ENCODE data around the gene DOLPP1. TPM values are rescaled to one million over a fixed set of nuclear protein-coding genes. Genes with fewer than 3 reads are reported as not detected.

Gene DOLPP1
- total and polyA plus RNA-seq, 2 of the 13 experiments (the other 11 are each of a cell fraction or from before 2014, with no cell fraction given), result 21.0 to 34.1 TPM

DNA sequence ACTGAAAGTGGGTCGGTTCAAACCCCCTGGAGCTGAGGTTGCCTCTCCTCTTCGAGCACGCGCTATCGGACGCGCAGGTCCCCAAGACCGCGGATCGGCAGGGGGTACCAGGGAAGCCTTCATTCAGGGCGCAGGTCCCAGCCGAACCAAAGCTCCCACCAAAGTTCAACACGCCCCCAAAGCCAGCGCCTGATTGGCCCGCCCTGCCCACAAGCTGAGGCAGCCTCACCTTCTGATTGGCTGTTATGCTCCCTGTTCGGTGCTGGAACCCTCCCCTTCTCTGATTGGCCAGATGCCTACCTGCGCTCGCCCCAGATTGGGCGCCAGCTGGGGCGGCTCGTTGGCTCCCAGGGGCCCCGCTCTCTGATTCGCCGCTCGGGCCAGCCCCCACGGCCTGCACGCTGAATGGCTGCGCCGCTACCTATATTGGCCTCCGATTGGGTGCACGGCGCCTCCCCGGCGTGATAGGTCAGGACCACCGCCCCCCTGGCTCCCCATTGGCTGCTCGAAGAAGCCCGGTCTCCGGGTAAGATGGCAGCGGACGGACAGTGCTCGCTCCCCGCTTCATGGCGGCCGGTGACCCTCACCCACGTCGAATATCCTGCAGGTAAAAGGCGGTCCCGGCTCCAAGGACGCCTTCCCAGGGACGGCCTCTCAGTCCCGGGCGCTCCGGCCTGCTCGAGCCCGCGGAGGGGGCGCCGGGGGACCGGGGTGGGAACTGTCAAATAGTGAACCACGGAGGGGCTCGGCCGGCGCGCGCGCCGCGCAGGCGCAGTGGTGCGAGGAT is at the start of gene DOLPP1 (continued):
- no peak for TF ChIP-seq ARNT (IDR thresholded peaks at IDR 0.05)
- TF ChIP-seq EEA1 (CRISPR knock-in tag; IDR thresholded peaks at IDR 0.05; ENCODE audit: borderline replicate concordance), result no peak
- TF ChIP-seq, protein P1, sequence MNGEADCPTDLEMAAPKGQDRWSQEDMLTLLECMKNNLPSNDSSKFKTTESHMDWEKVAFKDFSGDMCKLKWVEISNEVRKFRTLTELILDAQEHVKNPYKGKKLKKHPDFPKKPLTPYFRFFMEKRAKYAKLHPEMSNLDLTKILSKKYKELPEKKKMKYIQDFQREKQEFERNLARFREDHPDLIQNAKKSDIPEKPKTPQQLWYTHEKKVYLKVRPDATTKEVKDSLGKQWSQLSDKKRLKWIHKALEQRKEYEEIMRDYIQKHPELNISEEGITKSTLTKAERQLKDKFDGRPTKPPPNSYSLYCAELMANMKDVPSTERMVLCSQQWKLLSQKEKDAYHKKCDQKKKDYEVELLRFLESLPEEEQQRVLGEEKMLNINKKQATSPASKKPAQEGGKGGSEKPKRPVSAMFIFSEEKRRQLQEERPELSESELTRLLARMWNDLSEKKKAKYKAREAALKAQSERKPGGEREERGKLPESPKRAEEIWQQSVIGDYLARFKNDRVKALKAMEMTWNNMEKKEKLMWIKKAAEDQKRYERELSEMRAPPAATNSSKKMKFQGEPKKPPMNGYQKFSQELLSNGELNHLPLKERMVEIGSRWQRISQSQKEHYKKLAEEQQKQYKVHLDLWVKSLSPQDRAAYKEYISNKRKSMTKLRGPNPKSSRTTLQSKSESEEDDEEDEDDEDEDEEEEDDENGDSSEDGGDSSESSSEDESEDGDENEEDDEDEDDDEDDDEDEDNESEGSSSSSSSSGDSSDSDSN (CRISPR knock-in tag; IDR thresholded peaks at IDR 0.05), result no peak
- TF ChIP-seq, protein P2, sequence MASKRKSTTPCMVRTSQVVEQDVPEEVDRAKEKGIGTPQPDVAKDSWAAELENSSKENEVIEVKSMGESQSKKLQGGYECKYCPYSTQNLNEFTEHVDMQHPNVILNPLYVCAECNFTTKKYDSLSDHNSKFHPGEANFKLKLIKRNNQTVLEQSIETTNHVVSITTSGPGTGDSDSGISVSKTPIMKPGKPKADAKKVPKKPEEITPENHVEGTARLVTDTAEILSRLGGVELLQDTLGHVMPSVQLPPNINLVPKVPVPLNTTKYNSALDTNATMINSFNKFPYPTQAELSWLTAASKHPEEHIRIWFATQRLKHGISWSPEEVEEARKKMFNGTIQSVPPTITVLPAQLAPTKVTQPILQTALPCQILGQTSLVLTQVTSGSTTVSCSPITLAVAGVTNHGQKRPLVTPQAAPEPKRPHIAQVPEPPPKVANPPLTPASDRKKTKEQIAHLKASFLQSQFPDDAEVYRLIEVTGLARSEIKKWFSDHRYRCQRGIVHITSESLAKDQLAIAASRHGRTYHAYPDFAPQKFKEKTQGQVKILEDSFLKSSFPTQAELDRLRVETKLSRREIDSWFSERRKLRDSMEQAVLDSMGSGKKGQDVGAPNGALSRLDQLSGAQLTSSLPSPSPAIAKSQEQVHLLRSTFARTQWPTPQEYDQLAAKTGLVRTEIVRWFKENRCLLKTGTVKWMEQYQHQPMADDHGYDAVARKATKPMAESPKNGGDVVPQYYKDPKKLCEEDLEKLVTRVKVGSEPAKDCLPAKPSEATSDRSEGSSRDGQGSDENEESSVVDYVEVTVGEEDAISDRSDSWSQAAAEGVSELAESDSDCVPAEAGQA (IDR thresholded peaks at IDR 0.05; ENCODE audit: low read depth), result peak; percentile 76
- TF ChIP-seq, protein P2 (CRISPR knock-in tag; IDR thresholded peaks at IDR 0.05; ENCODE audit: borderline replicate concordance), result no peak
- no peak for TF ChIP-seq MTA1 (CRISPR knock-in tag; IDR thresholded peaks at IDR 0.05; ENCODE audit: borderline replicate concordance)
- TF ChIP-seq MZF1 (CRISPR knock-in tag; IDR thresholded peaks at IDR 0.05; ENCODE audit: borderline replicate concordance), result no peak
- TF ChIP-seq, protein P3, sequence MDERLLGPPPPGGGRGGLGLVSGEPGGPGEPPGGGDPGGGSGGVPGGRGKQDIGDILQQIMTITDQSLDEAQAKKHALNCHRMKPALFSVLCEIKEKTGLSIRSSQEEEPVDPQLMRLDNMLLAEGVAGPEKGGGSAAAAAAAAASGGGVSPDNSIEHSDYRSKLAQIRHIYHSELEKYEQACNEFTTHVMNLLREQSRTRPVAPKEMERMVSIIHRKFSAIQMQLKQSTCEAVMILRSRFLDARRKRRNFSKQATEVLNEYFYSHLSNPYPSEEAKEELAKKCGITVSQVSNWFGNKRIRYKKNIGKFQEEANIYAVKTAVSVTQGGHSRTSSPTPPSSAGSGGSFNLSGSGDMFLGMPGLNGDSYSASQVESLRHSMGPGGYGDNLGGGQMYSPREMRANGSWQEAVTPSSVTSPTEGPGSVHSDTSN (CRISPR knock-in tag; IDR thresholded peaks at IDR 0.05), result no peak
- no peak for TF ChIP-seq ZNF333 (CRISPR knock-in tag; IDR thresholded peaks at IDR 0.05; ENCODE audit: borderline replicate concordance)
- no peak for TF ChIP-seq ZNF780A (CRISPR knock-in tag; IDR thresholded peaks at IDR 0.05)
- TF ChIP-seq PHF20 (CRISPR knock-in tag; IDR thresholded peaks at IDR 0.05), result peak; percentile 82
- TF ChIP-seq, protein P4, sequence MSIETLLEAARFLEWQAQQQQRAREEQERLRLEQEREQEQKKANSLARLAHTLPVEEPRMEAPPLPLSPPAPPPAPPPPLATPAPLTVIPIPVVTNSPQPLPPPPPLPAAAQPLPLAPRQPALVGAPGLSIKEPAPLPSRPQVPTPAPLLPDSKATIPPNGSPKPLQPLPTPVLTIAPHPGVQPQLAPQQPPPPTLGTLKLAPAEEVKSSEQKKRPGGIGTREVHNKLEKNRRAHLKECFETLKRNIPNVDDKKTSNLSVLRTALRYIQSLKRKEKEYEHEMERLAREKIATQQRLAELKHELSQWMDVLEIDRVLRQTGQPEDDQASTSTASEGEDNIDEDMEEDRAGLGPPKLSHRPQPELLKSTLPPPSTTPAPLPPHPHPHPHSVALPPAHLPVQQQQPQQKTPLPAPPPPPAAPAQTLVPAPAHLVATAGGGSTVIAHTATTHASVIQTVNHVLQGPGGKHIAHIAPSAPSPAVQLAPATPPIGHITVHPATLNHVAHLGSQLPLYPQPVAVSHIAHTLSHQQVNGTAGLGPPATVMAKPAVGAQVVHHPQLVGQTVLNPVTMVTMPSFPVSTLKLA (IDR thresholded peaks at IDR 0.05), result peak; percentile 29; the same call in 1 of the 2 replicates
- TF ChIP-seq KMT2A (CRISPR knock-in tag; IDR thresholded peaks at IDR 0.05), result no peak; the same call in 1 of the 2 replicates
- TF ChIP-seq HNRNPL (IDR thresholded peaks at IDR 0.05; ENCODE audit: low read depth, low read length), result no peak
- TF ChIP-seq REPIN1 (CRISPR knock-in tag; IDR thresholded peaks at IDR 0.05; ENCODE audit: borderline replicate concordance, low read depth), result no peak; the same call in 1 of the 2 replicates
- TF ChIP-seq ZNF343 (CRISPR knock-in tag; IDR thresholded peaks at IDR 0.05), result peak; percentile 83; the same call in 1 of the 2 replicates

Measured in HepG2 (cell line).